ENCODE measurements around the gene LRRFIP1.

Gene LRRFIP1

GRCh38 chr2:237642038-237642734 is 14.8 kb downstream of the LRRFIP1 start:
- DNase-seq: no peak

- no peak for DNase-seq
Observed at GRCh38 chr2:237643066-237643465, 15.7 kb downstream of the LRRFIP1 start.

GRCh38 chr2:237643582-237644380 is 16.4 kb downstream of the LRRFIP1 start:
- no peak for DNase-seq

- DNase-seq: no peak
Observed at GRCh38 chr2:237644381-237644703, 17.0 kb downstream of the LRRFIP1 start.

- no peak for DNase-seq
Observed at GRCh38 chr2:237645261-237645660, 17.9 kb downstream of the LRRFIP1 start.

GRCh38 chr2:237647176-237648015 is 20.0 kb downstream of the LRRFIP1 start:
- no peak for DNase-seq

GRCh38 chr2:237648016-237648381 is 20.6 kb downstream of the LRRFIP1 start:
- DNase-seq: no peak

GRCh38 chr2:237649541-237650454 is 22.4 kb downstream of the LRRFIP1 start:
- no peak for DNase-seq

- DNase-seq: no peak
Observed at GRCh38 chr2:237650455-237650850, 23.1 kb downstream of the LRRFIP1 start.

- DNase-seq: no peak
Observed at GRCh38 chr2:237651761-237652160, 24.4 kb downstream of the LRRFIP1 start.

GRCh38 chr2:237652181-237652580 is 24.8 kb downstream of the LRRFIP1 start:
- no peak for DNase-seq

GRCh38 chr2:237652854-237653253 is 25.5 kb downstream of the LRRFIP1 start:
- no peak for DNase-seq

- DNase-seq: no peak
Observed at GRCh38 chr2:237653776-237654558, 26.6 kb downstream of the LRRFIP1 start.

GRCh38 chr2:237657063-237657462 is 29.7 kb downstream of the LRRFIP1 start:
- DNase-seq: no peak

- no peak for DNase-seq
Observed at GRCh38 chr2:237660381-237660900, 33.1 kb downstream of the LRRFIP1 start.

GRCh38 chr2:237661270-237661669 is 33.9 kb downstream of the LRRFIP1 start:
- no peak for DNase-seq

- no peak for DNase-seq
Observed at GRCh38 chr2:237661799-237662328, 34.5 kb downstream of the LRRFIP1 start.

- peak in 2 of 6 experiments; percentile 7 to 32 for DNase-seq
Observed at GRCh38 chr2:237662671-237663093, 35.3 kb downstream of the LRRFIP1 start.

- no peak for DNase-seq
Observed at GRCh38 chr2:237663517-237664110, 36.2 kb downstream of the LRRFIP1 start.

GRCh38 chr2:237664151-237664550 is 36.8 kb downstream of the LRRFIP1 start:
- no peak for DNase-seq

- DNase-seq: no peak
Observed at GRCh38 chr2:237665713-237666143, 38.3 kb downstream of the LRRFIP1 start.

All from stimulated activated naive CD4-positive, alpha-beta T cell (primary cell).